HG02884 (cell line): Measurements from ENCODE around the gene ZNF563.
"Not testable (repeated sequence)": the region's sequence is repeated elsewhere in the genome, so short reads cannot be mapped to it uniquely, and the experiment has no call there.

ENCODE experiments used
- ATAC-seq: cut with Tn5 transposase; IDR thresholded peaks from one replicate; pipeline ENCODE4 v1.9.1; 2021; ENCODE audit warnings: mild to moderate bottlenecking, moderate library complexity; ENCODE audit not compliant: unreplicated experiment

ZNF563 gene

DNA sequence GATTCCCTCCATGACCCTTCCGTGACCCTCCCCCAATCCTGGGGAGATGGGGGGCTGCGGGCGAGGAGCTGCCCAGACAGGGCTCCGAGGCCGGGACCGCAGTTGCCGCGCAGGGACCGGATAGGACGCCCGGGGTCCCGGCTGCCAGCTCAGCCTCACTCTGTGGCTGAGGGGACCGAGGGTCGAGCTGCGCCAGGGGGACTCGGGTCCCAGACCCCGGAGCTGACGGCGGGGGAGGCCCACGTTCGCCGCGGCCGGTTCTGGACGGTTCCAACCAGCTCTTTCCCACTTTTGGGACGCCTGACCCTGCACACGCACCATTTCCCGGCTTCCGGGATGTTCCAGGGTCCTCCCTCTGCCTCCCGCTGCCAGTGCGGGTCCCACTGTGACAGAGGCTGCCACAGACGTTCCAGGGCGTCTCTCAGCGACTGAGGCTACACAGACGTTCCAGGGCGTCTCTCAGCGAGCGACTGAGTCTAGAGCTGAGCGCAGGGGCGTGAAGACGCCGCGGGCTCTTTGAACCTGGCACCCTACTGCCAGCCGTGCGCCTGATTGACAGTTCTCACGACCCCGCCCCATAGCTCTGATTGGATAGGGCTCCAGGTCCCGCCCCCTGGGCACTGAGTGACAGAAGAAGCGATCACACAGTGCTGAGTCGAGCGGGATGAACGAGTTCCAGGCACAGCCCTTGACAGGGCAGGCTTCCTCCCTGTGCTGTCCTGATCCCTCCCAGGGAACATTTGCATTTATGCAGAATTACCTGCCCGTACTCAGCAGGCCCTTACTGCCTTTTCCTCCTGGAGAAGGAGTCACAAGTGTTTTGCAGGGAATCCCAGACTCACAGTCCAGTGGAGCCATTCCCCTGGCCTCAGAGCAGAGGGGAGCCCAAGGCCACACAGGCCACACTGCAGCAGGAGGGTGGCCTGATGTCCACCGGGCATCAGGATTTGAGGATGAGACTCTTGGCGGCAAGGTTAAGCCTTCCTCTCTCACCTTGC is at the start of gene ZNF563:
ZNF563 (minus strand) TSS at position 472 of the 998 bp plus-strand sequence; CDS start at position 321, 151 bp downstream.
- ATAC-seq: peak; percentile 85

DNA sequence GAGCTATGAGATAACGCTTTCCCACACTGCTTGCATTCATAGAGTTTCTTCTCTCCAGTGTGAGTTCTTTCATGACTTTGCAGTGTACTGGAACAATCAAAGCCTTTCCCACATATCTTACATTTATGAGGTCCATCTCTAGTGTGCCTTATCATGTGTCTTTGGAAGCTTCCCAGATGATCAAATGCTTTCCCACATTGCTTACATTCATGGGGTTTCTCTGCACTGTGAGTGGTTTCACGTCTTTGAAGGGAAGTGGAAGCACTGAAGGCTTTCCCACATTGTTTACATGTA is 47.0 kb upstream of the ZNF563 start:
- no peak for ATAC-seq

DNA sequence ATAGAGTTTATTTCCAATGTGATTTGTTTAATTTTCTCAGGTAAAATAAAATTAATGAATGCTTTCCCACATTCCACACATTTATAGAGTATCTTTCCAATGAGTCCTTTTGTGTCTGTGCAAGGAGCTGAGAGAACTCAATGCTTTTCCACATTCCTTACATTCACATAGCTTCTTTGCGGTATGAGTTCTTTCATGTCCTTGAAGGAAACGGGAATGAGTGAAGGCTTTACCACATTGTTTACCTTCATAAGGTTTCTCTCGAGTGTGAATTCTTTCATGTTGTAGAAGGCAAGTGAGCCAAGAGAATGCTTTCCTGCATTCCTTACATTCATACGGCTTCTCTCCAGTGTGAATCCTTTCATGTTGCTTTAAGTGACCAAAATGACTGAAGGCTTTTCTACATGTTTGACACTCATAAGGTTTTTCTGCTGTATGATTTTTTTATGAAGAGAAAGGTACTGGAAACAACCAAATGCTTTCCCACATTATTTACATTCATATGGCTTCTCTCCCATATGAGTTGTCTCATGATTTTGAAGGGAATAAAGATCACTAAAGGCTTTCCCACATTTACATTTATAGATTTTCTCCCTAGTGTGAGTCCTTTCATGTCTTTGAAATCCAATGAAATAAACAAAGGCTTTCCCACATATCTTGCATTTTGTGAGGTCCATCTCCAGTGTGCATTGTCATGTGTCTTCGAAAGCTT is 46.5 kb upstream of the ZNF563 start:
- ATAC-seq: no peak

DNA sequence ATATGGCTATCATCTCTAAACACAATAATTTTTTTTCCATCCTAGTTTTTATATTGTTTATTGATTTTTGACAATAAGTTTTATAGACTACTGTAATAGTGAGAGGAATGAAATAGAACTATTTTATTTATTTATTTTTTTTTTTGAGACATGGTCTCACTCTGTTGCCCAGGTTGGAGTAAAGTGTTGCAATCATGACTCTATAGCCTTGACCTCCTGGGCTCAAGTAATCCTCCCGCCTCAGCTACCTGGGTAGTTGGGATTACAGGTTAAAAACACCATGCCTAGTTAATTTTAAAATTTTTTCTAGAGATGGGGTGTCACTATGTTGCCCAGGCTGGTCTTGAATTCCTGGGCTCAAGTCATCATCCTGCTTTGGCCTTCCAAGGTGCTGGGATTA is 40.6 kb upstream of the ZNF563 start:
- ATAC-seq: no peak

DNA sequence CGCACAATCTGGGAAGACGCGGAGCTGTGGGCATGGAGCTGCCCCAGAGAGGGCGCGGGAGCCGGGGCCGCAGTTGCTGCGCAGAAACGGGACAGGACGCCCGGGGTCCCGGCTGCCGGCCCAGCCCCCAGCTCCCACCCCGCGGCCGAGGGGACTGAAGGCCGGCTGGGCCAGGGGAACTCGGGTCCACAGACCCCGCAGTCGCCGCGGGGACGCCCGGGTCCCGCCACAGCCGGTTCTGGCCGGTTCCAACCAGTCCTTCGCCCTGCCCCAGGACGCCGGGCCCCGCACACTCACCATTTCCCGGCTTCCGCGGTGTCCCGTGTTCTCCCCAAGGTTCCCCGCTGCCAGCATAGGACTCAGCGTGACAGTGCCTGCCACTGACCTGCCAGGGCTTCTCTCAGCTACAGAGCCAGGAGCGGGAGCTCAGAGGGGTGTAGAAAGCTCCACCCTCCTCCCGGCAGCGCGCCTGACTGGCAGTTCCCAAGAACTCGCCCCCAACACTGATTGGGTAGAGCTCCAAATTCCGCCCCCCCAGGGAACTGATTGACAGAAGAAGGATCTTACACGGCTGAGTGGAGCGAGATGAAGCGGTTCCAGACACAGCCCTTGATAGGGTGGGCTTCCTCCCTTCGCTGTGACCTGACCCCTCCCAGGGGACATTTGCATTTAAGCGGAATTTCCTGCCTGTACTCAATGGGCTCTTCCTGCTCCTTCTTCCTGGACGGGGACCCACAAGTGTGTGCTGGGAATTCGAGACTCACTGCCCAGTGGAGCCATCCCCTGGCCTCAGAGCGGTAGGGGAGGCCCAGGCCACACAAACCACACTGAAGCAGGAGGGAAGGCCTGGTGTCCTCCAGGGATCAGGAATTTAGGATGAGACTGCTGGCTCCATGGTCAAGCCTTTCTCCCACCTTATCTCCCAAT is 32.1 kb upstream of the ZNF563 start, which contains the start of gene ZNF442:
ZNF442 (minus strand) TSS at position 448 of the 927 bp plus-strand sequence. CDS start 2,052 bp downstream, outside the sequence.
- ATAC-seq: peak; percentile 84

DNA sequence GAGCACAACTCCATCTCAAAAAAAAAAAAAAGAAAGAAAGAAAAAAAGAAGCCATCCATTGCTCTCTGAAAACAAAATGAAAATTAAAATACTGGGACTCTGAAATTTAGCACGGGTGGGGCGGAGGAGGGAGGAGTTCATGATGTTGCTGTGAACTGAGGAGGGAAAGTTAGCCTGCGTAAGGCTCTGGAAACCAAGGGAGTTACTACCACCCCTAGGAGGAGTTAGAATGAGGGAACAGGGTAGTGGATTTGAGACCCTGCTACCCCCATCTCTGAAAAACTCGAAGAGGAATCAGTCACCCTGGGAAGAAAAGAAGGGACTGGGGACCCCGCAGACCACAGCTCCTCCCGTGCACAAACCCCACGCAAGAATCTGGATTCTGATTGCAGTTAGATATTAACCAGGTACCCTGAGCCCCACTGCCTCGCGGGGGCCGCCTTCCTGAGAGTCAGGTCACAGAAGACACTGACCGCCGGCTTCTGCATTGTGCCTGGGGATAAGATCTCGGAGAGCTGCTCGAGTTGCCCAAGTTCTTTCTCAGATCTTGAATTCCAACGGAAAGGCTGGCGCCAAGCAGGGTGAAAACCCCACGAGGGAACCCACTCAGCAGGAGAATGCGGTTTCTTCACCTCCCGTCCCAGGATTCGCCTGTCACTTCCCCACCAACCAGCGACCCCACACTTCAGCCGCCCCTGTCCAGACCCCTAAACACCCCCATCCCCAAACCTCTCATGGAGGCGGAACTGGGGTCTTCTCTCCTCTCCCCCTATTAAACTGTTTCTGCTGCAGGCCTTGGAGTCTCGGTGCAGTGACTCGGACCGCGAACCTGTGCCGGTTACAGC is 31.2 kb upstream of the ZNF563 start:
- no peak for ATAC-seq

DNA sequence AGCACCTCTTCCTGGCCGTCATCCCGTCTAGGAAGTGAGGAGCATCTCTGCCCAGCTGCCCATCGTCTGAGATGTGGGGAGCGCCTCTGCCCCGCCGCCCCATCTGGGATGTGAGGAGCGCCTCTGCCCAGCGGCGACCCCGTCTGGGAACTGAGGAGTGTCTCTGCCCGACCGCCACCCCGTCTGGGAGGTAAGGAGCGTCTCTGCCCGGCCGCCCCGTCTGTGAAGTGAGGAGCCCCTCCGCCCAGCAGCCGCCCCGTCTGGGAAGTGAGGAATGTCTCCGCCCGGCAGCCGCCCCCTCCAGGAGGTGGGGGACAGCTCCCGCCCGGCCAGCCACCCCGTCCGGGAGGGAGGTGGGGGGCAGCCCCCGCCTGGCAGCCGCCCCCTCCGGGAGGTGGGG is 28.8 kb upstream of the ZNF563 start:
- not testable (repeated sequence) for ATAC-seq

DNA sequence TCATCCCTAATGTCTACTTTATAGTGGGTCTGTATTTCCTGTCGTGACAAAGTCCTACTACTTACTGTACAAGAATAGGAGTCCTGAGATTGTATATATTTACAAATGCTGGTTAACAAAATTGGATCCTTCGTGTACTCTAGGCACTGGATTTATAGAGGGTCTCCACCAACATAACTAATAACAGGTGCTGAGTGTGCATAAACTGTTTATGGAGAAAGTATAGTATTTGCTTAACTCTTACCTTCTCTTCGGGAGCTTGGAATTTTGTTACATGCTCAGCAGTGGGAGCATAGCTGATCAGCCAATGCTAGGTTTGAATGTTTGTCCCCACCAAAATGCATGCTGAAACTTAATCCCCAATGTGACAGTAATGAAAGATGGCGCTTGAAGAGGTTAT is 19.9 kb upstream of the ZNF563 start:
- no peak for ATAC-seq

DNA sequence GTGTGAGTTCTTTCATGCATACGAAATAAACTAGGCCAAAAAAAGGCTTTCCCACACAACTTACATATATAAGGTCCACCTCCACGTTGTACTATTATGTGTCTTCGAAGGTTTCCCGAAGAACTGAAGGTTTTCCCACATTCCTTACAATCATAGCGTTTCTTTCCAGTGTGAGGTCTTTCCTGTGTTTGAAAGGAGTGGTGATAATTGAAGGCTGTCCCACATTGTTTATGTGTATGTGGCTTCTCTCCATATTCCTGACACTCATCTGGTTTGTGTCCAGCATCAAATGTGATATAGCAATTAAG is 17.4 kb upstream of the ZNF563 start:
- no peak for ATAC-seq

DNA sequence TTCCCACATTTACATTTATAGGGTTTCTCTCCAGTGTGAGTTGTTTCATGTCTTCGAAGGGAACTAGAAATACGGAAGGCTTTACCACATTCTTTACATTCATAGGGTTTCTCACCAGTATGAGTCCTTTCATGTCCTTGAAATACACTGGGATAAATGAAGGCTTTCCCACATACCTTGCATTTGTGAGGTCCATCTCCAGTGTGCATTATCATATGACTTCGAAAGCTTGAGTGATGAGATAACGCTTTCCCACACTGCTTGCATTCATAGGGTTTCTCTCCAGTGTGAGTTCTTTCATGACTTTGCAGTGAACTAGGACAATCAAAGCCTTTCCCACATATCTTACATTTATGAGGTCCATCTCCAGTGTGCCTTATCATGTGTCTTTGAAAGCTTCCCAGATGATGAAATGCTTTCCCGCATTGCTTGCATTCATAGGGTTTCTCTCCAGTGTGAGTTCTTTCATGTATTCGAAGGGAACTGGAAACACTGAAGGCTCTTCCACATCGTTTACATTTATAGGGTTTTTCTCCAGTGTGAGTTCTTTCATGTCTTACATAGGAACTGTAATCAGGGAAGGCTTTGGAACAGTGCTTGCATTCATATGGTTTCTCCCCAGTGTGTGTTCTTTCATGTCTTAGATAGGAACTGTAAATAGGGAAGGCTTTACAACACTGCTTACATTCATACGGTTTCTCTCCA is 16.9 kb upstream of the ZNF563 start:
- ATAC-seq: no peak

DNA sequence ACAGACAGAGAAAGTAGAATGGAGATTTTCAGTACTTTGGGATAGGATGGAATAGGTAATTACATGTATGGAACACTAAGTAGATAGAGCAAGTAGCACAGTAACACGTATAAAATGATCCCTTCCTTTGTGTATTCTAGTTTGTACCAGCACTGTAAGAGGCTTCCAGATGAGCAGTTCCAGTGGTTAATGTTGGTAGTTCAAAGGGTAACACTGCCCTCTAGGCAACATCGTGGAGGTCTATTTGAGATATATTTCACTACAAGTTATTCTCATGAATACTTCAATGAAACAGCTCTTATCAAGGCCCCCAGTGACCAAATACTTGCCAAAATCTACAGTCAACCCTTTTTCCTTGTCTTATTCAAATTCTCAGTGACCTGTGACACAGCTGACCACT is 13.5 kb upstream of the ZNF563 start:
- no peak for ATAC-seq

DNA sequence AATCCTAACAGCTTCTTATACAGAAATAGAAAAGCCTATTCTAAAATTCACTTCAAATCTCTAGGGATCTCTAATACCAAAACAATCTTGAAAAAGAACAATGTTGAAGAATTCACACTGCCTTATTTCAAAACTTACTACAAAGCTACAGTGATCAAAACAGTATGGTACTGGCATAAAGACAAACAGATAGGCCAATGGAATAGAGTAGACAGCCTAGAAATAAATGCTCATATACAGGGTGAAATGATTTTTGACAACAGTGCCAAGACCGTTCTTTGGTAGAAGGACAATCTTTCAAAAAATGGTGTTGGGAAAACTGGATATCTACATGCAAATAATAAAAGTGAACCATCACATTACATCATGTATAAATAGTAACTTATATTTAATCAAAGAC is 11.8 kb upstream of the ZNF563 start:
- no peak for ATAC-seq

DNA sequence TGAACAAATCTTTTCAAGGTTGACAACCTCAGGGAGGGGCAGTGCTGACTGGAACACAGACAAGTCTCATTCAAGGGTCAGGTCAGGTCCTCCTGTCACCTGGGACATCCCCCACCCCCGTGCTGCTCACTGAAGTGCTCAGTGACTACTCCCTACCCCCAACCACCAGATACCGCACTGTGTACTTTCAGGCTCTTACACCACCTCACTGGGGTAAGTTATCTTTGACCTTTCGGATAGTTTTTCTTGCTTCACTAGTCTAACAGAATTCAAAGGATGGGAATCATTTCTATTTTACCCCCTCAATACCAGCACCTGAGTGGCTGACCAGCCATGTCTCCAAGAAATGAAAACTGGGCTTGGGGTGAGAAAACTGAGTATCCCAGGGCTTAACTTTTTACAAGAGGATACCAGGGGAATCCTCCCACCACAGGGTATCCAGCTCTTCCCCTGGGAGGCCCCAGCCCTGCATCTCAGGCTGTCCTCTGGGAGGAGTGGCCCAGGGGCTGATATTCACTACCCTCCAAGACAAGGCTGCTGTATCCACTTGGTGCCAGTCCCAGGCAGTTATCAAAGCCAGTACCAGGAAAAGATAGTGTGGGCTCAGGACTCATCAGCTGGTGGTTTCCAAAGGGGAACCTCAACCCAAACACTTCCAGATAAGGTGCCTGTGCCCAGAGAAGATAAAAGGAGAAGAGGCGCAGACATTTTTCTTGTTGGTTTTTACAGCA is 2.1 kb downstream of the ZNF563 start:
- ATAC-seq: no peak

DNA sequence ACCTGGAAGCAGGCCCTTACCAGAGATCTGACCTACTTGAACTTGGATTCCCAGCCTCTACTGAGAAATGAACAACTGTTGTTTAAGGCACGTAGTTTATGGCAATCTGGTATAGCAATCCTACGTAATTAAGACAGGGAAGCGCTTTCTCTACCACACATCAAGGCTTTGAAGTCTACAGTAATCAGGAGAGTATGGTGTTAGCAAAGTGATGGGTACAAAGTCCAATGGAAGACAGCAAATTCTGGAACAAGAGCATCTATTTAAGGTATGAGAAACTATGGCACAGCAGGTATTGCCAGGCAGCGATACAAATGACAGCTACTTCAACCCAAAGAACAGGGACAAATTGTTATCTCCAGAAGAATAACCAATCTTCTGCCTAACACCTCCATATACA is 3.1 kb downstream of the ZNF563 start:
- no peak for ATAC-seq

DNA sequence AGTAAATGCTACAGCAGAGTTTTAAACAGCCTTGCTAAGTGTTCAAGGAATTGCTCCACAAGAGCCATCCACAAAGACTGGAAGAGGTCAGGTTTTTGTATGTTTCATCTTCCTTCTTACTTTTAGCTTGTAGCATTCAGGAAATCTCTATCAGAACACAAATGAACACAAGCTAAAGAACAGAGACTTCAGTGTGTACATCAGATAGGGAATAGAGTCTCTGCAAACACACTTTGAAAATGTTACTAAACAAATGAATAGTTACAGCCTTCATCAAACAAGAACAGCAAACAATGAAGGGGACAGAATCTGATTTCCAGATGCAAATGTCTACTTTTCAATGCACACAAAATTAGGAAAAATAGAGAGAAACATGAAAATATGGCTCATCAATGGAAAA is 7.7 kb downstream of the ZNF563 start:
- no peak for ATAC-seq

DNA sequence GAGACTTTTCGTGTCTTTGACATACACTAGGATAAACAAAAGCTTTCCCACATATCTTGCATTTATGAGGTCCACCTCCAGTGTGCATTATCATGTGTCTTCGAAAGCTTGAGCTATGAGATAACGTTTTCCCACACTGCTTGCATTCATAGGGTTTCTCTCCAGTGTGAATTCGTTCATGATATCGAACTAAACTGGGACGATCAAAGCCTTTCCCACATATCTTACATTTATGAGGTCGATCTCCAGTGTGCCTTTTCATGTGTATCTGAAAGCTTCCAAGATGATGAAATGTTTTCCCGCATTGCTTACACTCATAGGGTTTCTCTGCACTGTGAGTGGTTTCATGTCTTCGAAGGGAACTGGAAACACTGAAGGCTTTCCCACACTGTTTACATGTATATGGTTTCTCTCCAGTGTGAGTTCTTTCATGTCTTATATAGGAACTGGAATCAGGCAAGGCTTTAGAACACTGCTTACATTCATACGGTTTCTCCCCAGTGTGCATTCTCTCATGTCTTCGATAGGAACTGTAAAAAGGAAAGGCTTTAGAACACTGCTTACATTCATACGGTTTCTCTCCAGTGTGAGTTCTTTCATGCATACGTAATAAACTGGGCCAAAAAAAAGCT is 14.5 kb downstream of the ZNF563 start:
- ATAC-seq: no peak

DNA sequence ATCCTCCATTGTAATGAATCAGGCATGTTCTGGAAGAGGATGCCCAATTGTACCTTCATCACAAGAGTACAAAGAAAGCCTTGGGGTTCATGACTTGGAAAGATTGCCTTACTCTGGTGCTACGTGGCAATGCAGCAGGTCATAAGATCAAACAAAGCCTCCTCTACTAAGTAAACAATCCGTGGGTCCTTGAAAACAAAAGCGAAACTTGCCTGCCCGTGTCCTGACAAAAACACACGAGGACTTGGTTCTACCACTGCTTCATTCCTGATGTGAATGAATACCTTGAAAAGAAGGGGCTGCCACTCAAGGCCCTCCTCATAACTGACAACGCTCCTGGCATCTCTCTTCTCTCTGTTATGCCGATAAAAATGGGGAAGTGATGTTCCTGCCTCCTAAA is 18.9 kb downstream of the ZNF563 start:
- no peak for ATAC-seq

DNA sequence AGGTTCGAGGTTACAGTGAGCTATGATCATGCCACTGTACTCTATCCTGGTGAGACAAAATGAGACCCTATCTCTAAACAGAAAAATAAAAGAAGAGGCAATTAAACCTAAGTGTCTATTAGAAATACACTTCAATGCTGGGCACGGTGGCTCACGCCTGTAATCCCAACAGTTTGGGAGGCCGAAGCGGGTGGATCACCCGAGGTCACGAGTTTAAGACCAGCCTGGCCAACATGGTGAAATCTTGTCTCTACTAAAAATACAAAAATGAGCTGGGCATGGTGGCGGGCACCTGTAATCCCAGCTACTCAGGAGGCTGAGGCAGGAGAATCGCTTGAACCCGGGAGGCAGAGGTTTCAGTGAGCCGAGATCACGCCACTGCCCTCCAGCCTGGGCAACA is 24.5 kb downstream of the ZNF563 start:
- ATAC-seq: not testable (repeated sequence)

DNA sequence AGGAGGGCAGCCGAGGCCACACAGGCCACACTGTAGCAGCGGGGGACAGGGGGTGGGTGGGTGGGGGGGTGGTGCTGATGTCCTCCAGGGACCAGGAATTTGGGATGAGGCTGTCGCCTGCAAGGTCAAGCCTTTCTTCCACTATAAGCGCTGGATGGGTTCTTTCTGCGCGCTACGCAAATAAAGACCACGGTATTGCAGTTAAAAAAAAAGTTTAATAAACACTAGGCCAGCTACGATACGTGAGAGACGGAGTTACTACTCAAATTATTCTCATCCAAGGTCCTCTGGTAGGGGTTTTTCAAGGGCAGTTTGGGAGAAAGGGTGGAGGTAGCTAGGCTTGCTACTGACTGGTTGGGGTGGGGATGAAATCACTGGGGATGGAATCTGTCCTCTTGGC is 38.2 kb downstream of the ZNF563 start:
- no peak for ATAC-seq
